Stimulated activated CD4-positive, alpha-beta T cell treated with anti-CD3 and anti-CD28 coated beads, TNF-alpha, amount 100 ng/mL, for 4 hours (primary cell): ENCODE results near the gene KLRF1.
"Not testable (repeated sequence)": the region's sequence is repeated elsewhere in the genome, so short reads cannot be mapped to it uniquely, and the experiment has no call there.

Source experiments
- DNase-seq, 3 experiments: peaks; one replicate each; pipeline ENCODE4 v3.0.0-alpha.2; 2020; ENCODE audit warnings: low read depth in 3 of 3

The KLRF1 gene

DNA sequence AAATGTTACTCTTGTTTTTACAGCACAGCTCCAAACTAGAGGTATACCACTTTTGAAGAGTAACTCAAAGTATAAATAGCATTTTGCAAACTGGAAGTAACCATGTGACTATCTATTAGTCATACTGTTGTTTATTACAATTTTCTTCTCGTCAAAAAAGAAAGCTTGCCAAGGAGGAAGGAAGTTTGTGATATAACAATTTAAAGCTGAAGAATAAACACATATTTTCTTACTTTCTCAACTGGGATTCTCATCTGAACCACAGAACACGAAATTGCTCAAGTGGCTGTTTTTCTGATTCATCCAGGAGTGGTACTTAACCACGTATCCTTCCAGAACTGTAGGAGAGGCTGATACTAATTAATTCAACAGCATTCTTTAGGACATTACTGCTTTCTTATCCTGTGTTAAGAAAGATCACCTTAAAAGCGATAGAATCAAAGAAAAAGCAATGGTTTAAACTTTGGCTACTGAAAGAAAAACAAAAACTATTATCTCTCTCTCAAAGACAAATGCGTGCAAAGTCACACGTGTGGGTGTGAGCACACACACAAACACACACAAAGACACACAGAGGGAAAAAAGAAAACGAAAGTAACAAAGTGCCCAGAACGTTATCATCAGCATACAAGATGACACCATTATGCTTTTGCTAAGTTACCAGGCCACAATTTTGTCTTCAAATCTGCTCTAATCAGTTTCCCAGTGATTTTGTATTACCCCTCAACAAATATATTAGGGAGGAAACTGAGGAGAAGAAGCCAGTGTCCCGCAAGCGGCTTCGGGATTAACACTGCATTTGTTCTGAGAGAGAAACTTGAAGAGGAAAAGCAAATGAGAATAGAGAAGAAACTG is 42.3 kb downstream of the KLRF1 start, which contains the start of gene CLEC2B:
Gene CLEC2B, minus strand, starts transcription at position 48 of the 855 bp plus-strand sequence.
- DNase-seq, result no peak

DNA sequence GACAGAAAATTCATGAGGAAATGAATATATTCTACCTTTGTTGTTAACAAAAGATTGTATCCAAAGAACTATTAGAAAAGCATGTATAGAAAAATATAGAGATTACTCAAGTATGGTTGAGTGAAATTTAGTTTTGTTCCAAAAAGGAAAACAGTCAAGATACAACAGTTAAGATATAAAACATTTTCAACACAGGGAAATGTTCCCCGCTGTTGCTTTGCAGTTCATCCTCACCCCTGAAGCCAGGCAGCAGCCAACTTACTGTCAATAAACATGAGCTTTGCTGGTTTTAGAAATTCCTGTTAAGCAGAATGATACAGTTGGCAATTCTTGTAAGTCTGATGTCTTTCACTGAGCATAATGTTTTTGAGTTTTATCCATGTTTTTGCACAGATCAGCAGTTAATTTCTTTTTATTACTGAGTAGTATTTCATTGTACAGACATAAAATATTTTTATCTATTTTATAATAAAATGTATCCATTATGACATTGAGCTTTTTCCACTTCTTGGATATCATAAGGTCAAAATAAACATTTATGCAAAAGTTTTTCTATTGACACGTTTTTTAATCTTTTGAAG is 43.1 kb downstream of the KLRF1 start:
- DNase-seq, result no peak

DNA sequence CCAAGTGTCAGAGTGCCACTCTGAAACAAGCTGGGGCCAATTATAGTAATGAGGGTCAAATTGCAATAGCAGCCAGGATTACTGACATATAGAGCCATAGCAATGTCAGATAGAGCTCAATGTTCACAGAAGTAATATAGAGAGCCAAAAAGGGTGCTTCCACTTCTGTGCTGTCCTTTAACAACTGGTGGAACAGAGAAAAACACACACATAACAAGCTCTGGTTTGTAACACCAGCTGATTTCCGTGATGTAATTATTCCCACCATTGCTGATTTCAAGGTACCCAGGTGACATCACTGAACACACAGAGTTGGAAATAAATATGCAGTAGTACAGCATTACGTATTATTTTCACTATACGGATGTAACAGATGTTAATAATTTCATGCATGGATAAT is 44.9 kb downstream of the KLRF1 start:
- no peak for DNase-seq

DNA sequence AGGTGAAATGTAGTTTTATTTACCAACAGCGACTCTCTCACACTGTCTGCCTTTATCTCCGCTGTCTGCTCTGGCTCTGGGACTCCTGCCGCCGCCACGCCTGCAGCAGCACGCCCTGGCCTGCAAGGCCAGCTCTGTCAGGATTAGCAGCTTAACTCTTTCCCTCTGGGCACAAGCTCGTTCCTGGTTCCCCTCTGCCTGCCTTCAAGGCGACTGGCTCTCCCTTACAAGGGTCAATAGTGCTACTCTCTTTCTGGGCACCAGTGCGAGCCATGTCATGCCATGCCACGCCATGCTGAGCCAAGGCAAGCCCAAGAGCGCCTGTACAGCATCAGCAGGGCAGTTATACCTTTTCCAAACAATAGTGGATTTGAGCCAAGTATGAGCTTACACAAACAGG is 45.5 kb downstream of the KLRF1 start:
- no peak for DNase-seq

DNA sequence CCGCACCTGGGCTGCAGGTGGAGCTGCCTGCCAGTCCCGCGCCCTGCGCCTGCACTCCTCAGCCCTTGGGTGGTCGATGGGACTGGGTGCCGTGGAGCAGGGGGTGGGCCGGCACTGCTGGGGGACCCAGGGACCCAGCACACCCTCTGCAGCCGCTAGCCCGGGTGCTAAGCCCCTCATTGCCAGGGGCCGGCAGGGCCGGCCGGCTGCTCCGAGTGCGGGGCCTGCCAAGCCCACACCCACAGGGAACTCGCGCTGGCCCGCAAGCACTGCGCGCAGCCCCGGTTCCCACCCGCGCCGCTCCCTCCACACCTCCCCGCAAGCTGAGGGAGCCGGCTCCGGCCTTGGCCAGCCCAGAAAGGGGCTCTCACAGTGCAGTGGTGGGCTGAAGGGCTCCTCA is 48.8 kb downstream of the KLRF1 start:
- DNase-seq, result not testable (repeated sequence)

DNA sequence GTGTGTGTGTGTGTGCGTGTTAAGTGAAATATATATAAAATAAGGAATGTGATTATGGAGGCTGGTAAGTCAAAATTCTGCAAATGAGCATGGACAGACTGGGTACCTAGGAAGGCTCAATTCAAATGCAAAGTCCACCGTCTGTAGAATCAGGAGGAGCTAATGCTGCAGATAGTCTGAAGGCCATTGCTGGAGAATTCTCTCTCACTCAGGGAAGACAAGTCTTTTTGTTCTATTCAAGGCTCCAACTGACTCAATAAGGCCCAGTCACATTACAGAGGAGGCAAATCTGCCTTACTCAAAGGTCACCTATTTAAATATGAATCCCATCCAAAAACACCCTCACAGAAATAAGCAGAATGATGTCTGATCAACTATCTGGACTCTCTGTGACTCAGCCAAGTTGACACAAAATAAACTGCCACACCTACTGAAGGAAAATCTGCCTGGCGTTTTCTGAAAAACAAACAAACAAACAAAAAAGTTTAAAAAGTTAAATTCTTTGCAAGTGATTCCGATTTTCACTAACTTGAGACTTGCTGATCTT is 53.3 kb downstream of the KLRF1 start:
- DNase-seq, result no peak

DNA sequence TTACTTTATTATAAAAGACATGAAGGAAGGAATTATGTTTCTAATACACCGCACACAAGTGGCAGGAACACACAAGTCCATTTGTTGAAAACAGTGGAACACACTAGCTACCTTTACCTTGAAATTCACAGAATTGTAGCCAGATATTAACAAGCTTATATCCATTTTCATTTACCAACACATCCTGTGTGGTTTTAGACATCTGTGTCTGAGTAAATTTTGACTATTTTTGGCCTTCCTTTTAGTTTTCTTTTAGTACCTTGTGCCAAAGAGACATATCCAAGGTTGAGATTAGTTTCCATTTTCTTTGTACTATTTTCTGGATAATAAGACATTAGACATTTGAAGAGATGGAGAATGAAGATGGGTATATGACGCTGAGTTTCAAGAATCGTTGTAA is 54.0 kb downstream of the KLRF1 start, which contains the start of gene KLRF2:
Gene KLRF2, plus strand, starts transcription at position 244 of the 400 bp plus-strand sequence. Its CDS starts 107 bp downstream, at position 351.
- no peak for DNase-seq

DNA sequence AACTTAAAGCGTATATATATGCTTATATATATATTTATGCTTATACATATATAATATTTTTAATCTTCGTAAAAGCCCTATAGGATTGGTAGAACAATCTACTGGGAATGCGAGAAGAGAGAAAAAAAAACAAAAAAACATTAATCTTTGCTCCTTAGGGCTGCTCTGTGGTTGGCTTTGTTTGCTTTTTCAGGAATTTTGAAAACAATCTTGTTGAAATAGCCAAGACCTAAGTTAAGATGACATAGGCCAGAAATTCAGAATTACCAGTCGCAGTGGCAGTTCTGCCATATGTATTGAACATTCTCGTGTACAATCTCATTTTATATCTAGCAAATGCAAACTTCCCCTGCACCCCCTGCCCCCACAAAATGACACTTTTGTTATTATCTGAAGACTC is 54.7 kb downstream of the KLRF1 start:
- no peak for DNase-seq

DNA sequence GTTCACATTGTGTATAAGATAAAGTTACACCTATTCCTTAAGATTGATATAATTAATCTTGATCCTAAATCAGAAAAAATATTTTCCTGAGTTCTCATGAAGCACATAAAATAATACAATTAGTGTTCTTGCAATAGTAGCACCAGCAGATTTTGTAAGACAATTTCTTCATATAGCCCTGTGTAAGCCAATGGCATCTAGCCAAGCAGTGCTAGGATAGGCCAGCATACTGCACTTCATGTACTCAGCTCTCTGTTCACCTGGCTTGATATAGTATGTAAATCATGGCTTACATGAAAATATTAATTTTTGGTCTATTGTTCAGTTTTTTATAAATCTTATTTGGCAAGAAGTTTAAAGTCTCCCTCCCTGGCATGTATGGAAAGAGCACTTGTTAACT is 55.9 kb downstream of the KLRF1 start:
- no peak for DNase-seq

DNA sequence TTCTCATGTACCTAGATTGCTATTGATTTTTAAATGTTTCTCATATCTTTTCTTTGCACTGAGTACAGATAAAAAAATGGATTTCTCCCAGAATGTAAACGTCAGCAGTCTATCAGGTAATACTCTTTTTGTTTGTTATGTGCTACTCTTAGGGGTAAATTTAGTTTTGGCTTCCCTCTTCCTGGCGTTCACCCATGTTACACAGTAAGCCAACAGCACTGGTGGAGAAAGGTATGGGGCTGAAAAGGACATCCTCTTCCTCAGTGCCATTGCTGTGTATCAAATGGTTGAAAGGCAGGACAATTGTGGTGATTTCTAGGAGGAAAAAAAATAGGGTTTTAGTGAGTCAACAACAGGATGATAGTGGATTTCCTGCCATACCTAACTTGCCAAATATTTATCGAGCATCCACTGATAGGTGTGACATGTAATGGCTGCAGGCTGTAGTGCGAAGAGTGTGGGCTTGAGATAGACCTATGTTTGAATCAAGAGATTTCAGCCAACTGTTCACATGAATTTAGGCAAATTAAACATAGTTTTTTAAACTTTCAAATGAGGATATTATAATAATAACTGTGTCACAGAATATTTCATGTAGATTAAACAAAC is 61.5 kb downstream of the KLRF1 start:
- DNase-seq, result no peak
